B cell (primary cell): ENCODE measurements around the gene KLHL17. TPM values are rescaled to one million over a fixed set of nuclear protein-coding genes. Genes with fewer than 3 reads are reported as not detected.

Experiments used
- ATAC-seq: fragments of 200-7000 bp; cut with Tn5 transposase; one replicate; pipeline ENCODE4 v1.10.0; 2021; ENCODE audit warnings: low read depth, mild to moderate bottlenecking, moderate number of reproducible peaks, moderate library complexity
- CTCF ChIA-PET: fragments of 350-600 bp; sonication (Branson Sonifier 250); formaldehyde crosslinking; loops from one replicate; lab custom pipeline; 2021; ENCODE audit warnings: antibody characterized with exemption, inconsistent platforms; lab: Charles Lee
- POLR2A ChIA-PET: fragments of 350-600 bp; sonication (Branson Sonifier 250); formaldehyde crosslinking; loops from one replicate; lab custom pipeline; 2021; ENCODE audit warnings: antibody characterized with exemption; lab: Charles Lee
- DNase-seq: peaks from one replicate; pipeline ENCODE4 v3.0.0; 2013
- H2AFZ ChIP-seq: 2 replicates; pipeline ENCODE4 v1.6.1; 2012; ENCODE audit warnings: mild to moderate bottlenecking, low read depth, low read length; ENCODE audit not compliant: insufficient read depth, poor library complexity, severe bottlenecking
- H3K27ac ChIP-seq, 2 donors: 1 replicate in 1 of 2; 2 replicates in 1 of 2; pipeline ENCODE4 v1.5.1; 2012 to 2013; ENCODE audit warnings: low read length in 2 of 2, mild to moderate bottlenecking in 2 of 2, moderate library complexity in 1 of 2
- H3K27me3 ChIP-seq, 4 experiments: fragments of 200-600 bp in 1 of 4; sonication (generic) in 1 of 4; replicated peaks in 1 of 4; 1 replicate in 2 of 4; 2 replicates in 2 of 4; pipeline versions ENCODE4 v1.6.1 to v1.7.0; 2013 to 2016; ENCODE audit warnings: low read length in 3 of 4, mild to moderate bottlenecking in 2 of 4, mixed read lengths in 1 of 4, moderate library complexity in 1 of 4; ENCODE audit not compliant: insufficient read depth in 4 of 4, control insufficient read depth in 3 of 4; ENCODE audit errors: control extremely low read depth in 1 of 4
- H3K36me3 ChIP-seq, 2 experiments: replicated peaks in 1 of 2; 1 replicate in 1 of 2; 2 replicates in 1 of 2; pipeline versions ENCODE4 v1.6.1 to v1.7.1; 2013; ENCODE audit warnings: low read length in 1 of 2; ENCODE audit not compliant: insufficient read depth in 2 of 2, control insufficient read depth in 1 of 2; ENCODE audit errors: control extremely low read depth in 1 of 2, extremely low read depth in 1 of 2
- H3K4me1 ChIP-seq, 2 donors: fragments of 200-600 bp in 1 of 2; sonication (generic) in 1 of 2; 1 replicate in 1 of 2; 2 replicates in 1 of 2; pipeline versions ENCODE4 v1.5.1 to v1.6.1; 2013 to 2017; ENCODE audit warnings: low read length in 2 of 2; ENCODE audit not compliant: control insufficient read depth in 2 of 2, insufficient read depth in 2 of 2
- H3K4me2 ChIP-seq: replicated peaks from 2 replicates; pipeline ENCODE3; 2012; ENCODE audit warnings: mild to moderate bottlenecking, low read depth, low read length; ENCODE audit not compliant: poor library complexity, severe bottlenecking
- H3K4me3 ChIP-seq, 5 experiments: fragments of 200-600 bp in 1 of 5; sonication (generic) in 1 of 5; 1 replicate in 3 of 5; 2 replicates in 2 of 5; pipeline versions ENCODE4 v1.5.1 to v1.7.0; 2011 to 2016; ENCODE audit warnings: low read length in 4 of 5, mild to moderate bottlenecking in 4 of 5, low read depth in 2 of 5, control low read depth in 1 of 5, moderate library complexity in 1 of 5; ENCODE audit not compliant: insufficient read depth in 1 of 5; ENCODE audit errors: control extremely low read depth in 1 of 5, extremely low read depth in 1 of 5
- H3K79me2 ChIP-seq: fragments of 200-600 bp; sonication (generic); one replicate; pipeline ENCODE4 v1.6.0; 2016; ENCODE audit warnings: low read length; ENCODE audit not compliant: control insufficient read depth, insufficient read depth
- H3K9ac ChIP-seq: fragments of 200-600 bp; sonication (generic); 2 replicates; pipeline ENCODE4 v1.6.1; 2017; ENCODE audit warnings: mild to moderate bottlenecking, low read length, moderate library complexity
- H3K9me3 ChIP-seq, 3 donors: one replicate each; pipeline versions ENCODE4 v1.6.1 to v1.7.1; 2013; ENCODE audit warnings: low read length in 2 of 3; ENCODE audit not compliant: control insufficient read depth in 2 of 3, insufficient read depth in 1 of 3; ENCODE audit errors: control extremely low read depth in 1 of 3
- H4K20me1 ChIP-seq: 2 replicates; pipeline ENCODE4 v1.6.0; 2012; ENCODE audit warnings: mild to moderate bottlenecking, low read length; ENCODE audit not compliant: insufficient read depth, control insufficient read depth, poor library complexity, severe bottlenecking
- H3K27ac Mint-ChIP-seq: one replicate; pipeline ENCODE4 v1.8.0; 2021; ENCODE audit warnings: mixed read lengths
- H3K27me3 Mint-ChIP-seq: one replicate; pipeline ENCODE4 v1.8.0; 2021; ENCODE audit warnings: mixed read lengths
- H3K4me1 Mint-ChIP-seq: one replicate; pipeline ENCODE4 v1.8.0; 2021; ENCODE audit warnings: mixed read lengths
- H3K4me3 Mint-ChIP-seq: one replicate; pipeline ENCODE4 v1.8.0; 2021; ENCODE audit warnings: mixed read lengths
- H3K9me3 Mint-ChIP-seq: one replicate; pipeline ENCODE4 v1.8.0; 2022; ENCODE audit warnings: mixed read lengths; ENCODE audit not compliant: insufficient read depth
- EZH2 ChIP-seq: IDR thresholded peaks from 2 replicates; pipeline ENCODE4 v1.6.1; 2012; ENCODE audit warnings: borderline replicate concordance, low read depth, mild to moderate bottlenecking, moderate library complexity, low read length; ENCODE audit not compliant: insufficient read depth, poor library complexity, severe bottlenecking
- WGBS: methylation state at CpG from one replicate; pipeline ENCODE4 v1.1.5; 2013; ENCODE audit warnings: missing lambda C conversion rate; ENCODE audit not compliant: insufficient coverage; 5-methylcytosine and 5-hydroxymethylcytosine counted together
- intact Hi-C: fragments of 100-400 bp; cut with micrococcal nuclease; formaldehyde crosslinking; loops from one replicate; pipeline ENCODE4 v1.10.0; 2022
- polyA plus RNA-seq: library from polyadenylated mRNA; depleted of rRNA; stranded (reverse); fragments of >200 nt; gene quantifications from 2 replicates; pipeline ENCODE4 v1.2.3, GENCODE V29; 2012
- total RNA-seq, 2 donors: library from RNA; stranded (reverse); fragments of 120-200 nt in 1 of 2; gene quantifications; 1 replicate in 1 of 2; 2 replicates in 1 of 2; pipeline versions ENCODE4 v1.2.3 to v1.2.4, GENCODE V29; 2013 to 2022

KLHL17 gene
- total and polyA plus RNA-seq, 2 donors (not counting 1 experiment from before 2014, with no cell fraction given), result 30.1 to 57.5 TPM

- Mint-ChIP-seq H3K9me3 (no peaks in the 10 kb centered on the region), H3K27ac (no peak overlapping the region), H3K4me3 (no peak overlapping the region), H3K4me1 (peaks cover 6% of the 10 kb centered on the region), H3K27me3 (peaks cover 30% of the 10 kb centered on the region)
- DNase-seq, result no peak
- POLR2A ChIA-PET, result no interaction called here
- H3K4me1 ChIP-seq, result peaks cover 7 to 13% of the 10 kb centered on the region in 2 donors
- H4K20me1 ChIP-seq, result no peaks in the 10 kb centered on the region
- no peak for TF ChIP-seq EZH2
- H3K36me3 ChIP-seq, result no peaks in the 10 kb centered on the region
- no peak overlapping the region for H2AFZ ChIP-seq
- H3K79me2 ChIP-seq, result no peaks in the 10 kb centered on the region
- CTCF ChIA-PET, result no interaction called here
- no peak overlapping the region for H3K4me2 ChIP-seq
- H3K9ac ChIP-seq, result no peak overlapping the region
- no peaks in the 10 kb centered on the region for H3K9me3 ChIP-seq
- peaks cover 0 to 60% (median 12%) of the 10 kb centered on the region in 4 experiments for H3K27me3 ChIP-seq
- 90% methylated on average over 40 of the region's 40 CpGs for WGBS
- ATAC-seq, result no peak
- intact Hi-C loops, result no loop called here
- no peak overlapping the region for H3K27ac ChIP-seq
- H3K4me3 ChIP-seq, result no peak overlapping the region
Observed at GRCh38 chr1:929712-930632, 30.4 kb upstream of the KLHL17 start.

GRCh38 chr1:930633-931138 lies 29.7 kb upstream of the KLHL17 start:
- Histone ChIP-seq H3K27me3 (peaks cover 0 to 63% (median 13%) of the 10 kb centered on the region in 4 experiments), H3K36me3 (no peaks in the 10 kb centered on the region), H3K4me3 (no peak overlapping the region), H3K9ac (no peak overlapping the region), H3K4me2 (no peak overlapping the region), H3K79me2 (no peaks in the 10 kb centered on the region), H4K20me1 (no peaks in the 10 kb centered on the region), H3K27ac (no peak overlapping the region), H2AFZ (no peak overlapping the region), H3K4me1 (peaks cover 7 to 15% of the 10 kb centered on the region in 2 donors), H3K9me3 (peaks cover 0 to 4% (median 0%) of the 10 kb centered on the region in 3 donors)
- ATAC-seq, result no peak
- TF ChIP-seq EZH2, result no peak
- Mint-ChIP-seq H3K4me1 (peaks cover 5% of the 10 kb centered on the region), H3K4me3 (no peak overlapping the region), H3K9me3 (no peaks in the 10 kb centered on the region), H3K27ac (no peak overlapping the region), H3K27me3 (peaks cover 31% of the 10 kb centered on the region)
- no peak for DNase-seq
- POLR2A ChIA-PET, result no interaction called here
- 87% methylated on average over 17 of the region's 18 CpGs for WGBS
- CTCF ChIA-PET, result no interaction called here
- intact Hi-C loops, result no loop called here
